Endometrium (tissue), 2 donors: ENCODE data around the gene RPLP2.

Source experiments
- FAIRE-seq: peaks from 2 replicates; lab custom pipeline; 2012; peaks lifted over from hg19 to GRCh38; lab: Jason Lieb, UNC
- donor health status: control.
- donor health status: control.

Gene RPLP2

DNA sequence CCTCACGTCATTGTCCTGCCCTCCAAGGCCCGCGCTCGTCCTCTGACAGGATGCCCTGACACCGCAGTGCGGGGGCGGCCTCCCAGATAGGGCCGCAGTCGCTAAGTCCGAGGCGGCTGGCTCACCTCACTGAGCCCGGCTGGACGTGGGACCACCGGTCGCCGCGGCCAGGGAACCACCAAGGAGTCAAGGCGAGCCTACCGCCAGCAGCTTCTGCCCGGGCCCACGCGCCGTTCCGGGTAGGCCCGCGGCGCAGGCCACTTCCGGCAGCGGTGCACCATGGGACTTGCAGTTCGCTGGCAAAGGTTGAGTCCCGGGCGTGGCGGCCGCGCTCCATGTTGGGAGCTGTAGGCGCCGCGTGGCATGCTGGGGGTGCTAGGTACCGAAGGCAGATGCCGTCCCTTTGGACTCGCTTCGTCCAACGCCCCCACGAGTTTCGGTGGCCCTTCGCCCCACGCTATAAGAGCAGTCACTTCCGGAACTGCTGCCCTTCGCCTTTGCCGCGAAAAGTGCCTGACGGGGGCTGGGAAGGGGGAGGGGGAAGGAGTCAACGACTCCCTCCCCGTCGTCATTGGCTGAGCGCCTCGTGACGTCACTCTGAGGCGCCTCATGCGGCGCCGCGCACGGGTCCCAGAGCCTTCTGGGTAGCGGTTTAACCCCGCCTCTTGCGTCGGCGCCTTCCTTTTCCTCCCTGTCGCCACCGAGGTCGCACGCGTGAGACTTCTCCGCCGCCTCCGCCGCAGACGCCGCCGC is at the start of gene RPLP2:
RPLP2 (plus strand) TSS at position 681 of the 753 bp plus-strand sequence. CDS start 268 bp downstream, outside the sequence.
- no peak for FAIRE-seq

DNA sequence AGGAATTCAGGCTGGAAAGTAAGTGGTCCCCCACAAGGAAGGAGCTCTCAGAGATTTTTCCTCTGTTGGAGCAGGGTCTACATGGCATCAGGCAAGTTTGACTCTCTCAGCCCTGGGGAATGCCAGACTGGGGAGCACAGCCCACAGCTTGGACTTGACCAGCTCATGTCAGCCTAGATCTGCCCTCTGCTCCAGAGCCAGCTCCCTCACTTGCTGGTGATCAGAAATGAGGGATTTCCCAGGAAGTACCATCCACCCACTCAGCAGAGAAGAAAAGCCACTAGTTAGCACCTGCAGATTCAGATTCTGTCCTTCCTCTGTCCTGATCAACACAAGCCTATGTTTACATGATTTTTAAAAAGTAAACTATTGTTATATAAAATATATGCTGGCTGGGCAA is 49.5 kb upstream of the RPLP2 start:
- FAIRE-seq, result no peak

DNA sequence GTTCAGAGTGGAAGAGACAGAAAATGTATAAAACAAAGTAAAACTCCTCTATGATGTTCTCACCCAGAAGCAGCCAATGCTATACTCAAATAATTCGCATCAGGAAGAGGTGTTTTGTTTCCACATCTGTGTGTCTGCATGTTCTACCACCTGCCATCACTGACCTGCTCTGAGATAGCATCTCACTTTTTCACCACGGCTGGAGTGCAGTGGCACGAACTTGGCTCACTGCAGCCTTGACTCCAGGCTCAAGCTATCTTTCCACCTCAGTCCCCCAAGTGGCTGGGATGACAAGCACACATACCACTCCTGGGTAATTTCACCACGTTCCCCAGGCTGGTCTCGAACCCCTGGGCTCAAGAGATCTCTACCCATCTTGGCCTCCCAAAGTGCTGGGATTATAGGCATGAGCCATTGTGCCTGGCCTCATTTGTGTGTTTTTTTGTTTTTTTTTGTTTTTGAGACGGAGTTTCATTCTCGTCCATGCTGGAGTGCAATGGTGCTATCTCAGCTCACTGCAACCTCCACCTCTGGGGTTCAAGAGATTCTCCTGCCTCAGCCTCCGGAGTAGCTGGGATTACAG is 48.1 kb upstream of the RPLP2 start:
- FAIRE-seq, result no peak

DNA sequence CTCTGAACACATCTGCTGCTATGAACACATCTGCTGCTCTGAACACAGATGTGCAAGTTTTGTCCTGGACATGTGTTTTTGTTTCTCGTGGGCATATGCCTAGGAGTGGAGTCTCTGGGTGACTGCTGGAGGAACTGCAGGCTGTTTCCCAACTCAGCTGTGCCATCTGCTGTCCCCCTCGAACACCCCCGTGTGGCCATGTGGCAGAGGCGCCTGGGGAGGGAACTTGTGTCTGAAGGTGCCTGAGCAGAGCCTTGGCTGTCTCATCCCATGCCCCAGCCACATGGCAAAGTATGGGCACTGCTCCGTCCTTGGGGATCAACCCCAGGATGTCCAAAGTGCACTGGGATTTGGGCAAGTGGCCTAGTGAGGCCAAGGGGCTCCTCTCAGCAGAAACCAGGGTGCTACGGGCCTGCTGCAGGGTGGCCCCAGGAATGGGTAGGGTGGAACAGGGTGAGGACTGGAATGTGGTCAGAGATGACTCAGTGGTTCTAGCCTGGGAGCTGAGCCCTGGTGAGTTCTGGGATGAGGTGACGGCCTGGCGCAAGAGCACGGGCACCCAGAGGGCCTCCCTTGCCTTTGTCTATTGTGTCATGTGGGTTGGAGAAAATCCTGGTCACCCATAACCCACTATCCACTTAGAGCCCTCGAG is 47.2 kb upstream of the RPLP2 start:
- no peak for FAIRE-seq

DNA sequence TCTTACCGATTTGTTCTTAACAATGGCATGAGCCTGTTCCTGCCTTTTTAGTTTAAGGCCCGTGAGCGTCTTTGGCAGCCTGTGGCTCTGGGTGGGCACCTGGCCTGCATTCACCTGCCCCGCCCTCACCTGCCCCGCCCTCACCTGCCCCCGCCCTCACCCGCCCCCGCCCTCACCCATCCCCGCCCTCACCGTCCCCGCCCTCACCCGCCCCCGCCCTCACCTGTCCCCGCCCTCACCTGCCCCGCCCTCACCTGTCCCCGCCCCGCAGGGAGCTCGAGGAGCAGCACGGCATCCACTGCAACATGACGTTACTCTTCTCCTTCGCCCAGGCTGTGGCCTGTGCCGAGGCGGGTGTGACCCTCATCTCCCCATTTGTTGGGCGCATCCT is 46.7 kb upstream of the RPLP2 start:
- FAIRE-seq, result no peak

DNA sequence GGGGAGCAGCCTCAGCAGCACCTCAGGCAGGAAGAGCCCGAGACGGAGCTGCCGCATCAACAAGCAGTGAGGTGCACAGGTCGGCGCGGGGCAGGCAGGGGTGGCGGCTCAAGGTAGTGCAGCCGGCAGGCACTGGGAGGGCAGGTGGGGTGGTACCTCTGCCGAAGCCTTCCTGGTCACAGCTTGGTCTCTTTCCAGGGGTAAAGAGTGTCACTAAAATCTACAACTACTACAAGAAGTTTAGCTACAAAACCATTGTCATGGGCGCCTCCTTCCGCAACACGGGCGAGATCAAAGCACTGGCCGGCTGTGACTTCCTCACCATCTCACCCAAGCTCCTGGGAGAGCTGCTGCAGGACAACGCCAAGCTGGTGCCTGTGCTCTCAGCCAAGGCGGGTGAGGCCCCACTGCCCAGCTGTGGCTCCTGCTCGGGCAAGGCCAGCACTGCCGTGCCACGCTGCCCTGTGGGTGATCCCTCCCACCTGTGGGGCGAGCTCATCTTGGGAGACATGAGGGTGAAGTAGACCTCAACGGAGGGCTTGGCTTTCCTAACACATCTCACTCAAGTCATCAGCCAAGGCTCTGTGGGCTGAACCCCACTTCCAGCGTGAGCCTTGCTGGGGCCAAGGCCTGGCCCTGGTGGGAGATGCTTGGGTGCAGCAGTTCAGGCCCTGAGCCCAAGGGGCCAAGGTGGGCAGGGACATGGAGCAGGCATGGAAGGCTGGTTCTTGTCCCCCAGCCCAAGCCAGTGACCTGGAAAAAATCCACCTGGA is 46.0 kb upstream of the RPLP2 start:
- FAIRE-seq, result no peak

DNA sequence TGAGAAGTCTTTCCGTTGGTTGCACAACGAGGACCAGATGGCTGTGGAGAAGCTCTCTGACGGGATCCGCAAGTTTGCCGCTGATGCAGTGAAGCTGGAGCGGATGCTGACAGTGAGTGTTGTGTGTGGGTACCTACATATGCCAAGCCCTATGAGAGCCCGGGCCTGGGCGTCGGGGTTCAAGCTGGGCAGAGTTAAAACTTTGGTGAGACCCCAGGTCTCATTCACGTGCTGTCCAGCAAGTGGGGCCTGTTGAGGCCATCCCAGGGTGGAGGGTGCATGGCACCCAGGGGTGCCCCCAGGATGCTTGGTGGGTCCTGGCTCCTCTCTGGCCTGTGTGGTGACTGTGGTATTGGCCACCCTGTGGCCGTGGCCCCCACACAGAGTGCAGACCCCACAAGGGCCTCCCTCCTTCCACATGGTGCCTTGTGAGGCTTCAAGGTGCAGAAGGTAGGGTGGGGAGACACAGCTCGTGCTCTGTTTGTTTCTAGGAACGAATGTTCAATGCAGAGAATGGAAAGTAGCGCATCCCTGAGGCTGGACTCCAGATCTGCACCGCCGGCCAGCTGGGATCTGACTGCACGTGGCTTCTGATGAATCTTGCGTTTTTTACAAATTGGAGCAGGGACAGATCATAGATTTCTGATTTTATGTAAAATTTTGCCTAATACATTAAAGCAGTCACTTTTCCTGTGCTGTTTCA is 45.3 kb upstream of the RPLP2 start:
- FAIRE-seq, result no peak

DNA sequence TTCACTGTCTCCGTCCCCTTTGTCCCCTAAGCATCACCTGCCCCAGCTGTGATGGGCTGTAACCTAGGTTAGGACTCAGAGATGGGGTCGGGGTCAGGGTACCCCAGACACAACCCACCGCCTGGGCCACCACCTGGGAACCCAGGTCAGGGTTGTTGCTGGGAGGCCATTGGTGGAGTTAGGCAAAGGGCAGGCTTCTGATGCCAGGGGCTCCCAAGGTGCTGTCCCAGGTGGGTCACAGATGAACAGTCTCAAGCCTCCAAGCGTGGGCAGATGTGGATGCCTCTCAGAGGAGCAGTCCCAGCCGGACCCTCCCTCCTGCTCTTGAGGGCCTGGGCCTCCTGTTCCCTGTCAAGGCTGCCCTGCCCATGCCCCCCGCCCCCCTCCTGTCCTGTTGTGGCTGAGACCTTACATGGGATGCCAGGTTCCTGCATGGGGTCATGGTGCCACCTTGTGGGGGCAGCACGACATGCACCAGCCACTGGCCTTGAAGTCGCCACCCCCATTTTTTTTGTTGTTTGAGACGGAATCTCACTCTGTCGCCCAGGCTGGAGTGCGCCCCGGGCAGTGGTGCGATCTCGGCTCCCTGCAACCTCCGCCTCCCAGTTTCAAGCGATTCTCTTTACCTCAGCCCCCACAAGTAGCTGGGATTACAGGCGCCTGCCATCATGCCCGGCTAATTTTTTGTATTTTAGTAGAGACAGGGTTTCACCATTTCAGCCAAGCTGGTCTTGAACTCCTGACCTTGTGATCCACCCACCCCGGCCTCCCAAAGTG is 44.6 kb upstream of the RPLP2 start:
- no peak for FAIRE-seq

DNA sequence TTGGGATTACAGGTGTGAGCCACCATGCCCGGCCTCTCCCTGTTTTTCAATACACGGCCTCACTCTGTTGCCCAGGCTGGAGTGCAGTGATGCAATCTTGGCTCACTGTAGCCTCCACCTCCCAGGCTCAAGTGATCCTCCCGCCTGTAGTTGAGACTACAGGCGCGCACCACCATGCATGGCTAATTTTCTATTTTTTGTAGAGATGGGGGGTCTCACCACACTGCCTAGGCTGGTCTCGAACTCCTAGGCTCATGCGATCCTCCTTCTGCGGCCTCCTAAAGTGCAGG is 44.0 kb upstream of the RPLP2 start:
- no peak for FAIRE-seq

DNA sequence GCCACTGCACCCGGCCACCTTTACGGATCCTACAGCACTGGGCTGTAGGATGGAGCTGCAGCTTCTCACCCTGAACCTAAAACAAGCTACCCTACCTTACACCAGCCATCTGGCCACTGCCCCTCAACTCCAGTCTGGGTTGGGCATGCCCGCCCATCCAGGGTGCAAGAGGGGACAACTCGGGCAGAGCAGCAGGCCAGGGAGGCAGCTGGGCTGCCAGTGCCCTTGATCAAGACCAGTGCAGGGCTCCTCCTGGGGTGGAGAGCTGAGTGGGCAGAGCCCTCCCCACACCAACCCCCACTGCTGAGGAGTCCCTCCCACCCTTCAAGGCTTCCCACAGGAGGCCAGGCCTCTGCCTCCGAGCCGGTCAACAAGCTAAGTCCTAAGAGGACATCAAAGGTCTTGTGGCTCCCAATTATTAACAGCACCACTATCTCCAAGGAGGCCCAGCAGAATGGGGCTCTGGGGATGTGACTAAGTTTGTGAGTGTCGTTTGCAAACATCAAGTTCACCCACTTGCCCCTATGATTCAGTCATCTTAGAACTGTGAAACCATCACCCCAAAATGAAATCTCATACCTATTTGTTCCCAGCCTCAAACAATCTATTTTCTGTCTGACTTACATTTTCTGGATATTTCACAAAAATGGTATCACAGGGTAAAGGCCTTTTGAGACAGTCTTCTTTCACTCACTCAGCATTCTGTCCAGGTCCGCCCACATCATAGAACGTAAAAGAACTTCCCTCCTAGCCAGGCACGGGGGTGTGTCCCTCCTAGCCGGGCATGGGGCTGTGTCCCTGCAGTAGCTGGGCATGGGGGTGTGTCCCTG is 43.4 kb upstream of the RPLP2 start:
- FAIRE-seq, result no peak

DNA sequence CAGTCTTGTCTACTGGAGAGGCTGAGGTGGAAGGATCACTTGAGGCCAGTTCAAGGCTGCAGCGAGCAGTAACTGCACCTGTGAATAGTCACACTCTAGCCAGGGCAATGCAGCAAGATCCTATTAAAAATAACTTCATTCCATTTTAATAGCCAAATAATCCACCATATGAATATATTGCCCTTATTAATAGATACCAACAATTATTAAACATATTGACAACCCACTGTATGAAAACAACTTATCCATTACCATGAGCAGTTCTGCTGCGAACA is 42.9 kb upstream of the RPLP2 start:
- no peak for FAIRE-seq

DNA sequence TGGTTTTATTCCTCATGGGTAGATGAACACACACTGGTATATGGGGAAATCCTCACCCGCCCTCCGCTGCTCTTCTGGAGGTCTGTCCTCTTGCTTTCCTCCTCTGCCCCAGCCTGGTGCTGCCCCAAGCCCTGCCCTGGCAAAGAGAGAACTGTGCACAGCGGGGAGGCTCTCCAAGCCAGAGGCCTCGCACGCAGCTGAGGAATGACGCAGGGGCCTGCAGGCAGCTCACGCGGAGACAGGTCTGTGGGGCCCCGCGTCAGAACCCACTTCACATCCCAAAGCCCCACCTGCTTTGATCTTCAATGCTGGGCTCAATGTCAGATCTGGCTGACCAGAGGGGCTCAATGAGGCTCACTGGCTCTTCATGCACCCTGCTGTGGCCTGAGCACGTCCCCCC is 42.5 kb upstream of the RPLP2 start:
- no peak for FAIRE-seq

DNA sequence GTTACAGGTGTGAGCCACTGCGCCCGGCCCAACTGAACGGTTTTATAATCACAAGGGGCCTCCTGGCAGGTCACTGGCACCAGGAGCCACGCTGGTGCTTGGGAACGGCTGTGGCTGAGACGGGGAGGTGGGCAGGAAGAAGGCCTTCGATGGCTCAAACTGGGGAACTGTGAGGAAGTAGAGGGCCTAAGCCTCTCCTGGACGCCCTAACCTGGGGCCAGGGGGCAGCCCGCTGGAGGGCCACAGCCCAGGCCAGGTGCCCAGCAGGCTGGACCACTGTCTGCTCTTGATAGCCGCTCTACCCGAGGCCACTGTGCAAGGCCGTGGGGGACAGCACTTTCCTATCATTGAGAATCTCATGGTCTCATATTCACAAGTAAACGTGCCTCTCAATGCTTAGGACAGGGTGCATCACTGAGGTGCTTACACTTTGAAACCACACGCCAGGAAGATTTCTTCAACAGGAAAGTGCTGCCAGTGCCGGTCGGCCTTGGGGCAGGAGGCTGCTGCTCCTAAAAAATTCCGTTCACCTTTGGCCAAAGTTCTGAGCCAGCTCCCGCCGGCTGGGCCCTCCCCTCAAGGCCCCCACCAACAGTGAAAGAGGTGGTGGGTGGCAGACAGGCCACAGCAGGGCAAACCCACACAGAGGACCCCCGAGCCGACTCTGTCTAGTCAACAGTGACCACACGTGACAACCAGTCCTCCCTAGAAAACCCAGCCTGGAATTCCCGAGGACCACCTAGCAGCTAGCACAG is 39.7 kb upstream of the RPLP2 start:
- no peak for FAIRE-seq

DNA sequence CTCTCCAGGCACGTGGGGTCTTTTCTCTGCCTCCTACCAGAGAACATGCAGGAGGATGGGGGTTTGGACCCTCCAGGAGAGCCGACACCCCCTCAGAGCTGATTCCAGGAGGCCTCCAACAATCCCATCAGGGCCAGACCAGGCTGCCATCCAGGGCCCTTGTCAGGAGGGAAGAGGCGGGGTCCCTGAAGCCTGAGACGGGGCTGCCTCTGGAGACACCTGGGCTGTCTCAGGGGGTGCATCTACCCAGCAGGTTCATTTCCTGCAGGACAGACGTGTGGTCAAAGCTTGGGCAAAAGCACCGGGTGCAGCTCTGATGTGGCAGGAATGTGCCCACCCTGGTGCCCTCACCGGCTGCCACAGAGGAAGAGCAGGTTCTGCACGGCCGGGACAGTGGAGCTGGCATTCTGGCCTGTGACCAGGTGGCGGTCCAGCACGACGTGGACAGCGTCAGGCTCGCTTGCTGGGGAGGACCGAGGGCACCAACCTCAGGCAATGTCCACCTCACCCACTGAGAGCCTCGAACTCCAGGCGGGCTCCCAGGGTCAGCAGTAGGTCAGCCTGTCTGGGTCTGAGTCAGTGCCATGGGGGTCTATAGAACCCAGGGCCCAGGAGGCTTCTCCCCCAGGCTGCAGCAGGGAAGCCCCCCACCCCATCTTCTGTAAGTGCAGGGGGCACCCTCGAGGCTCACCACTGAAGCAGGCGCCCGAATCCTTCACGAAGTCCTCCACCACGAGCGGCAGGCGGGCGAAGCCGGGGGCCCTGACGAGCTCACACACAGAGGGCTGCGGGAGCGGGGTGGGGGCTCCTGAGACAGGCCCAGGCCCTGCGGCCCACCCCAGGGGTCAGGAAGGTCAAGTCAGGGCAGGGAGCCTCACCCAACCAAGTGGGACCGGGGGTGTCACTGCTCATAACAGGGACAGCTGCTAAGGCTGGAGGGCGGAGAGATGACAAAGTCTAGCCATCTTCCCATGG is 38.8 kb upstream of the RPLP2 start:
- no peak for FAIRE-seq

DNA sequence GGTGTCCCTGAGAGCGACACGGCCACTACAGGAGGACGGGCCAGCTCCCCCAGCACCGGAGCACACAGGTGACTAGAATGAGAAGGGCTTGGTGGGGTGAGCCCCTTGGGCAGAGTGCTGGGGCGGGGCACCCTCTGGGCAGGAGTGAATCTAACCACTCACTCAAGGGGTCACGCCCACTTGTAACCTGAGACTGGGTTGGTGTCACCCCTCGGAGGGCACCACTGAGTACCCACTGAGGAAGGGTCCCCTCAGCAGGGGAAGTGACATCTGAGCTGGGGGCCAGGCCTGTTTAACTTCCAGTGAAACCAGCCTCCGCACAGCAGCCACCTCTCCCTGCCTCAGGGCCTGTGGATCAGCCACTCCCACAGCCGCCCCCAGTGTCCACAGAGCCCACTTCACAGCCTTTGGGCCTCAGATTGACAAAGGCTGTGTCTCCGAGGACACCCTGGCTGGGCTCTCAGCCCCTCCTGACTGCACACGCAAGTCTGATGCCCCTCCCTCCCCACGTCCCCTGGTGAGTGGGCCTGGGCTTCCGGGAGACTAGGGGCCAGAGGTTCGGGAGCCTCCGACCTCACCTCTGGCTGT is 38.1 kb upstream of the RPLP2 start:
- no peak for FAIRE-seq

DNA sequence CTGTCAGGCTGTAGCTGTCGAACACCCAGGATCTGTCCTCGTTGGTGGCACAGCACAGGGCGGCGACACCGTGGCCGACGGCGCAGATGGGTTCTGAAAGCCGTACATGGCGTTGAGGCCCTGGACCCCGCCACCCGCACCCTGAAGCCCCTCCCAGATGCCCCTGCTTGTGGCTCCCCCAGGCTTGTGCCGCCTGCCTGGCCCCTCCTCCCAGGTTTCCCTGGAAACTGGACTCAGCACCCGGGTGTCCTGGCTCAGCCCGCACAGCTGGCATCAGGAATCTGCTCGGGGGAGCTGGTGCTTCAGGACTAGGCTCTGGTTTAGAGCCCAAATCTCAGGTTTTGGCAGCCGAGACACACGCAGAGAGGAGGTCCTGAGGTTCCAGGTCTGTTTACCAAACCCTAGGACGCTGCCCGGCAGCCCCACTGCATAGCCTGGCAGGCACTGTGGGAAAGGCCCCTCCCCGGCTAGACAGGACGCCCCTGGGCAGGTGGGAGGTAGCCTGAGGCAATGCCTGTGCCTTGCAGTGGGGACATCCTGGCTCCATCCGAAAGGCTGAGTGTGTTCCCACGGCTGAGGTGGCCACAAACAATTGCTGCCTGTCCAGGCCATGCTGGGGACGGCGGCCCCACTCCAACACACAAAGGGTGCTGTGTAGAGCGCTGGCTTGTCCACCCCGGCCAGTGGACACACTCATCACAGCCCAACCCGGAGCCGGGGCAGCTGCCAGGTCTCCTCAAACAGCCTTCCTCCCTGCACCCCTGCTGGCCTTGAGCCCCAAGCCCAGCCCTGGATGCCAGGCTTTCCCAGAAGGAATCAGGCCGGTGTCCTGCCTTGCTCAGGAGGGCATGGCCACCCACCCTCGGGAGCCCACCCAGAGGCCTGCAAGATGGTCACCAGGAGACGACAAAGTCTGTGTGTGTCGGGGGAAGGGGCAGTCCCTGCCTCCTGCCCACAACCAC is 37.1 kb upstream of the RPLP2 start:
- no peak for FAIRE-seq

DNA sequence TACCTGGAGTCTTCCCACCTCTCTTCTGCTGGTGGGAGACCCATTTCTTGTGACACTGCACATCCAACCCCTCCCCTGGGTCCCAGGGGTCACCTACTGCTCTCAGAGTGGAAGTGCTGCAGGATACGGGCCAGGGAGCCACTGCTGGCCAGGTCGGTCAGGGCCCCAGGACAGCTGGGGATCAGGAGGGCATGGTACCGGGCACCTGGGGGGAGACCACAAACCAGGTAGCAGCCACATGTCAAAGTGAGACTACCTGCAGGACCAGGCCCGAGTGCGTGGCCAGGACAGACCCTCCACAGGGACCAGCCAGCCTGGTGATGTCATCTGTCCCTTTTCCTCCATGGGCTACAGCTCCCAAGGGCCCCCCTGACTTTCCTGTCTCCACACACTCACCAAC is 36.3 kb upstream of the RPLP2 start:
- FAIRE-seq, result no peak
